Keratinocyte (primary cell): ENCODE results near the gene URM1. TPM values are rescaled to one million over a fixed set of nuclear protein-coding genes. Genes with fewer than 3 reads are reported as not detected.

Source experiments
- DNase-seq: peaks from one replicate; pipeline ENCODE4 v3.0.0-alpha.2; 2011; ENCODE audit warnings: low read depth, missing footprints, low spot score
- FAIRE-seq: peaks from 2 replicates; lab custom pipeline; 2011; peaks lifted over from hg19 to GRCh38; lab: Jason Lieb, UNC
- H2AFZ ChIP-seq: 2 replicates; pipeline ENCODE4 v1.6.0; 2012; ENCODE audit warnings: low read length, control low read depth, inconsistent platforms; ENCODE audit not compliant: control insufficient read depth
- H3K27ac ChIP-seq: 2 replicates; pipeline ENCODE4 v1.5.1; 2011; ENCODE audit warnings: low read length; ENCODE audit not compliant: control insufficient read depth, insufficient read depth
- H3K27me3 ChIP-seq: 3 replicates; pipeline ENCODE4 v1.6.0; 2011; ENCODE audit warnings: low read length; ENCODE audit not compliant: control insufficient read depth, insufficient read depth; ENCODE audit errors: extremely low read depth
- H3K36me3 ChIP-seq, 2 experiments: 2 replicates in 1 of 2; 3 replicates in 1 of 2; pipeline ENCODE4 v1.5.1; 2011; ENCODE audit warnings: low read length in 2 of 2, mild to moderate bottlenecking in 1 of 2; ENCODE audit not compliant: control insufficient read depth in 2 of 2, insufficient read depth in 2 of 2; ENCODE audit errors: extremely low read depth in 1 of 2
- H3K4me1 ChIP-seq: 3 replicates; pipeline ENCODE4 v1.5.1; 2011; ENCODE audit warnings: low read length; ENCODE audit not compliant: control insufficient read depth, insufficient read depth; ENCODE audit errors: extremely low read depth
- H3K4me2 ChIP-seq: 3 replicates; pipeline ENCODE4 v1.6.0; 2011; ENCODE audit warnings: low read depth, low read length; ENCODE audit not compliant: control insufficient read depth, insufficient read depth; ENCODE audit errors: extremely low read depth
- H3K4me3 ChIP-seq, 3 experiments: fragments of 200-600 bp in 1 of 3; sonication (generic) in 1 of 3; 2 replicates in 2 of 3; 3 replicates in 1 of 3; pipeline ENCODE4 v1.5.1; 2011 to 2016; ENCODE audit warnings: low read length in 3 of 3, mild to moderate bottlenecking in 3 of 3, control low read depth in 2 of 3, inconsistent platforms in 1 of 3, low read depth in 1 of 3, mixed read lengths in 1 of 3, mixed run types in 1 of 3, moderate library complexity in 1 of 3; ENCODE audit not compliant: control insufficient read depth in 2 of 3, insufficient read depth in 2 of 3; ENCODE audit errors: extremely low read depth in 1 of 3
- H3K79me2 ChIP-seq: 2 replicates; pipeline ENCODE4 v1.6.0; 2012; ENCODE audit warnings: low read length; ENCODE audit not compliant: control insufficient read depth, insufficient read depth
- H3K9ac ChIP-seq: 3 replicates; pipeline ENCODE4 v1.6.0; 2011; ENCODE audit warnings: low read length; ENCODE audit not compliant: control insufficient read depth, insufficient read depth; ENCODE audit errors: extremely low read depth
- H3K9me1 ChIP-seq: 3 replicates; pipeline ENCODE4 v1.6.0; 2011; ENCODE audit warnings: low read length; ENCODE audit not compliant: control insufficient read depth, insufficient read depth; ENCODE audit errors: extremely low read depth
- H3K9me3 ChIP-seq: 2 replicates; pipeline ENCODE4 v1.5.1; 2012; ENCODE audit warnings: low read depth, low read length; ENCODE audit not compliant: control insufficient read depth
- H4K20me1 ChIP-seq: 3 replicates; pipeline ENCODE4 v1.6.0; 2011; ENCODE audit warnings: low read length; ENCODE audit not compliant: control insufficient read depth, insufficient read depth; ENCODE audit errors: extremely low read depth
- CTCF ChIP-seq, 3 experiments: IDR thresholded peaks in 1 of 3; conservative IDR thresholded peaks in 1 of 3; optimal IDR thresholded peaks in 1 of 3; 2 replicates in 2 of 3; 3 replicates in 1 of 3; pipeline versions ENCODE3 to v1.5.1; 2011; ENCODE audit warnings: low read length in 3 of 3, mild to moderate bottlenecking in 3 of 3, moderate library complexity in 2 of 3, control low read depth in 1 of 3, inconsistent platforms in 1 of 3; ENCODE audit not compliant: insufficient read depth in 2 of 3; ENCODE audit errors: extremely low read depth in 1 of 3
- EZH2 ChIP-seq: IDR thresholded peaks from one replicate; pipeline ENCODE4 v1.6.1; 2012; ENCODE audit warnings: inconsistent platforms, mild to moderate bottlenecking, low read length, moderate library complexity
- dilution Hi-C: fragments of 300-500 bp; cut with MboI; formaldehyde crosslinking; loops from one replicate; pipeline ENCODE4 v1.7.0; 2020; ENCODE audit warnings: low sequenced_read_pairs; ENCODE audit not compliant: extremely low pct_ligation_motif_present
- polyA plus RNA-seq, 5 experiments: library from polyadenylated mRNA; depleted of rRNA in 3 of 5; stranded (reverse) in 3 of 5; stranded (forward) in 1 of 5; unstranded in 1 of 5; fragments of >200 nt; gene quantifications; 1 replicate in 1 of 5; 2 replicates in 3 of 5; 3 replicates in 1 of 5; pipeline versions ENCODE4 v1.2.1 to v1.2.3, GENCODE V29; 2011 to 2012; ENCODE audit warnings: missing spikeins in 2 of 5, low read depth in 1 of 5, low replicate concordance in 1 of 5

URM1 gene
- polyA plus RNA-seq, 1 donor (not counting 4 experiments of a cell fraction or from before 2014, with no cell fraction given), result 29.1 TPM

DNA sequence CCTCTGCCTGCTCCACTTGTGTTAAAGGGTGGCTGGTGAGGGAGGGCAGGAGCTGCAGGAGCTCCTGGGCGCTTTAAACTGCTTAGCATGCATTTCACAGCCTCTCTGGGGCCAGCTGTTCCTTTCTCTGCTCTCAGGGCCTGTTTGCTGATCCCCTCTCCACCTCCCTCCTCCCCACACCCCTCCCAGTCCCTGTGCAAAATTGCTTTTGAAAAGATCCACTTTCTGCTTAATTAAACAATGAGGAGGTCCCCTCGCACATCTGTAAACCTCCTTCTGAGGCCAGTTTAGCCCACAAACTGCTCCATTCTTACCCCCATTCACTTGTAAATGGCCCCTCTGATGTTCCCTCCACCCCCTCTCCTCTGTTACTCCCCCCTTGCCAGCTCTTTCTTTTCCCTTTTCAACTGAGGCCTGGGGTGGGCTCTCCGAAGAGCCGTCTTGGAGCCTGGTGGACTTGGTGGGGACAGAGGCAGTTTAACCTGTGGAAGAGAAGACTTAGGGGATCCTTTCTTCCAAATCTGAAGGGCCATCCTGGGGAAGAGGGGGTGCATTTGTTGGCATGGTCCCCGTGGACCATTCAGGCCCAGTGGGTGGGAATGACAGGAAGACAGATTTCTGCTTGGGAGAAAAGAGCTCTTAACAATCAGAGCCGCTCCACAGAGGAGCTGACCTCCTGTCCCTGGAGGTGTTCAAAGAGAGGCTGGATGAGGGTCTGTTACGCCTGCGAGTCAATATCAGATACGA, 12.0 kb downstream of the URM1 start:
- dilution Hi-C loops, result no loop called here
- no peak overlapping the region for H3K27ac ChIP-seq
- no peak for TF ChIP-seq EZH2
- no peak for TF ChIP-seq CTCF (optimal IDR thresholded peaks at IDR 0.05 in 1 of 3, IDR thresholded peaks at IDR 0.05 in 1 of 3, conservative IDR thresholded peaks at IDR 0.05 in 1 of 3; ENCODE audit: extremely low read depth in 1 of 3, insufficient read depth in 2 of 3, low read length in 3 of 3)

DNA sequence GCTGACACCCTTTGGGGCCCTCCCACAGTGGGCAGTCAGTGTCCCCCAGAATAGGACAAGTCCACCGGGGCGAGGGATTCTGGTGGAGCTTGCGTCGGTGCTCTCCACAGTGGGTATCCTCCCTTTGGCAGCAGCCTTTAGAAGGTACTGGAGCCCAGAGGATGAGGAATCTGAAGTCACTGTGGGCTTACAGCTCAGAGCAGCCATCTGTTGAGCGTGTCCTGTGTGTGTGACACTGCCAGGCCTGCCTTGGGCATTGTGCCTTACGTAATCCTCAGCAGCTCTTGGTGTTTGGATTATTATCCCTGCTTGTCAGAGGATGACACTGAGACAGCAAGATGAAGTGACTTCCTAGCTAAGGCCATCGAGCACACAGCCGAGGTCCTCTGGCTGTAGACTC, 12.6 kb downstream of the URM1 start:
- Histone ChIP-seq H3K79me2 (peaks cover 4% of the 10 kb centered on the region), H3K4me2 (no peak overlapping the region), H2AFZ (no peak overlapping the region), H3K4me3 (no peak overlapping the region), H3K27me3 (no peaks in the 10 kb centered on the region), H3K9ac (no peak overlapping the region), H3K27ac (no peak overlapping the region), H4K20me1 (no peaks in the 10 kb centered on the region), H3K4me1 (no peaks in the 10 kb centered on the region), H3K36me3 (peaks cover 19 to 40% of the 10 kb centered on the region in 2 experiments), H3K9me3 (no peaks in the 10 kb centered on the region), H3K9me1 (no peaks in the 10 kb centered on the region)
- DNase-seq (no peak), FAIRE-seq (no peak)
- dilution Hi-C loops, result no loop called here
- TF ChIP-seq CTCF (optimal IDR thresholded peaks at IDR 0.05 in 1 of 3, IDR thresholded peaks at IDR 0.05 in 1 of 3, conservative IDR thresholded peaks at IDR 0.05 in 1 of 3; ENCODE audit: extremely low read depth in 1 of 3, insufficient read depth in 2 of 3, low read length in 3 of 3) (no peak), EZH2 (no peak)

More for the DNA sequence above, 12.0 kb downstream of the URM1 start:
- H3K9me1 ChIP-seq, result no peaks in the 10 kb centered on the region
- H3K9me3 ChIP-seq, result no peaks in the 10 kb centered on the region
- no peaks in the 10 kb centered on the region for H3K4me1 ChIP-seq
- no peak overlapping the region for H3K4me3 ChIP-seq
- no peaks in the 10 kb centered on the region for H4K20me1 ChIP-seq
- H3K4me2 ChIP-seq, result no peak overlapping the region
- no peaks in the 10 kb centered on the region for H3K27me3 ChIP-seq
- H2AFZ ChIP-seq, result no peak overlapping the region
- peaks cover 4% of the 10 kb centered on the region for H3K79me2 ChIP-seq
- H3K36me3 ChIP-seq, result peaks cover 13 to 34% of the 10 kb centered on the region in 2 experiments
- no peak overlapping the region for H3K9ac ChIP-seq
- FAIRE-seq (no peak), DNase-seq (no peak)
